SHP77 treated with DMSO at 0.1 percent for 48 hours (cell line): ENCODE data around the gene CSGALNACT2.

Experiments
- DNase-seq: peaks from one replicate; lab custom pipeline; 2025; lab: John Stamatoyannopoulos, UW

The CSGALNACT2 gene

GRCh38 chr10:43202657-43203447 lies 64.6 kb downstream of the CSGALNACT2 start:
- no peak for DNase-seq

DNA sequence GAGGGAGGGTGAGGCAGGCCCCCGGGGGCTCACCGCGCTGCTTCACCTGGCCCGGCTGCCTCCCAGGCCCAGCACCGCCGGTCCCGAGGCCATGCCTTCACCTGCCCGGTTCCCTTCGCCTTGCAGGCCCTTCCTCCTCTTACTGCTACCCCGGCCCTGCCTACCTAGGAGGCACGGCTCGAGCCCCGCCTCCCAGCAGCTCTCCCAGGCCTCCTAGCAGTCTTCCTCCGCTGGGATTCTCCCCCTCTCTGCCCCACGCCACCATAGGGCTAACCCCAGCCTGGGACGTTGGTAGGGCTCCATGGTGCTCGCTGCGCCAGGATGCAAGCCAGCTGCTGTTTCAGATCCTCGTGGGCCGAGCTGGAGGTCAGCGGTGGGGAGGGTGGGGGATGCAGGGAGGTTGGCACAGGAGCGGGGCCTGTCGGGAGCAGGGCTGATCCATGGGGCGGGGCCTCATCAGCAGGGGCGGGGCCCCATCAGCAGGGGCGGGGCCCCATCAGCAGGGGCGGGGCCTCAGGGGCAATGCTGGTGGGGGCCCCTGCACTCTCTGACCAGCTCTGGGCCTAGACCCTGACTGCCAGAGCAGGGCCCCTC lies 65.3 kb downstream of the CSGALNACT2 start:
- no peak for DNase-seq

DNA sequence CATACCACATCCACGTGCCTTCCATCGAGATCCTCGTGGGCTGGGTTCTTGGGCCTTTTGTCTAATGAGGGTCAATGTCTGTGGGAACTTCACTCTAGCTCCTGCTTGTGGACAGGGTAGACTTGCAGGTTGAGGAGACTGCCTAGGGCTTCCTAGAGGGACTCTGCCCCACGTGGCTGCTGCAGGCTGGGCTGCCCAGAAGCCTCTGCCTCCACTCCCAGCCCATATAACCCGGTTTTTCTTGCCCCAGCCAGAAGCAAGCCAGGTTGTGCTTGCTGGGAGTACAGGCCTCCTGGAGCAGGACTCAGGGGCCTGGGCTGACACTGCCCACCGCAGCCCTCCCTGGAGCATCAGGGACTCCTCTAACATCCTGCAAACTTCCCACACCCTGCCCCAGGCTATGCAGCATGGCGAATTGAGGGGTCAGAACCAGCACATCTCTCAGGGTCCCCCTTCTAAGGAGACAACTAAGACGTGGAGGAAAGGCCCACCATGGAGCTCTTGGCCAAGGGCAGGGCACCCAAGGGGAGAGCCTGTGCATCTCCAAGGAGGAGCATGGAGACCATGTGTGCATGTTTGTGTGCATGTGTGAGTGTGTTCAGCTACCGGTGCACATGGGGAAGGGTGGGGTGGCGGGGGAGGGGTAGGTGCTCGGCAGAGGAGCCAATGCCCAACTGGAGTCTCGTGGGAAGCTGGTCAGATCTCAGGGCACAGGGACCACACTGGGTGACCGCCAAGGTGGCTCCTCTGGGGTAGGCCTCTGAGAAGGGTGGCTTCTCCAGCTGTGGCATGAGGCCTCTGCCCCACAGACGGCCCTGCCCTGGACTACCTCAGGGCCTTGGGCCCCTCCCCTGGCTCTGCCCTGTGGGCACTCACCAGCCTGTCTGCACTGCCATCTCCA lies 66.0 kb downstream of the CSGALNACT2 start:
- no peak for DNase-seq

- DNase-seq, result peak; percentile 38
These were observed 66.9 kb downstream of the CSGALNACT2 start for GRCh38 chr10:43204943-43205671.

DNA sequence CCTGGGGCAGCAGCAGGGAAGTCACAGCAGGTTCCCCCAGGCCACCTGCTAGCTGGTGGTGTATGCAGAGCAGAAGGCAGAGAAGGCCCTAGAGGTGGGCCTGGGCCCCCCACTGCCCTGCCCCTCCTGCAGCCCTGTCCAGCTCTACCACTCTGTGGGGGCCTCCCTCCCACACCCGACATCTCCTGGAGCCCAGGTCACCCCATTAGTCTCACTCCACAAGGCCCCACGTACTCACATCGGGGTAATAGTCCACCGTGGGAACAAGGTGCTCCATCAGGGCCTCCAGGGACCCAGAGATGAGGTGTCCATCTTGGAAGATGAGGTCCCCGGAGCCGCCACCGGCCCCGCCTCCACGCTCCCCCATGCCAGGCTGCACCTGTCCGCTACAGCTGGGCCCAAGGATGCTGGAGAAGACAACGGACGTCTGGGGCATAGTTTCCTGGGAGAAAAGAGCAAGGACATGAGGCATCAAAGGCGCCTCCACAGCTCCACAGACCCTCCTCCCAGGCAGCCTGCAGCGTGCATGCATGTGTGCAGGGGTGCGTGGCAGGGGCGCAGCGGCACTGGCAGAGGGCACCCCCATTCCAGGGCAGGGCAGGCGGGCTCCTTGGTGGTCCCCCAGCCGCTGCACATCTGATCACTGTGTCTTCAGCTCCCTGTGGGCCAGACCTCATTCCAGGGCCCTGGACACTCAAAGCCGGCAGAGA lies 67.6 kb downstream of the CSGALNACT2 start:
- no peak for DNase-seq

DNA sequence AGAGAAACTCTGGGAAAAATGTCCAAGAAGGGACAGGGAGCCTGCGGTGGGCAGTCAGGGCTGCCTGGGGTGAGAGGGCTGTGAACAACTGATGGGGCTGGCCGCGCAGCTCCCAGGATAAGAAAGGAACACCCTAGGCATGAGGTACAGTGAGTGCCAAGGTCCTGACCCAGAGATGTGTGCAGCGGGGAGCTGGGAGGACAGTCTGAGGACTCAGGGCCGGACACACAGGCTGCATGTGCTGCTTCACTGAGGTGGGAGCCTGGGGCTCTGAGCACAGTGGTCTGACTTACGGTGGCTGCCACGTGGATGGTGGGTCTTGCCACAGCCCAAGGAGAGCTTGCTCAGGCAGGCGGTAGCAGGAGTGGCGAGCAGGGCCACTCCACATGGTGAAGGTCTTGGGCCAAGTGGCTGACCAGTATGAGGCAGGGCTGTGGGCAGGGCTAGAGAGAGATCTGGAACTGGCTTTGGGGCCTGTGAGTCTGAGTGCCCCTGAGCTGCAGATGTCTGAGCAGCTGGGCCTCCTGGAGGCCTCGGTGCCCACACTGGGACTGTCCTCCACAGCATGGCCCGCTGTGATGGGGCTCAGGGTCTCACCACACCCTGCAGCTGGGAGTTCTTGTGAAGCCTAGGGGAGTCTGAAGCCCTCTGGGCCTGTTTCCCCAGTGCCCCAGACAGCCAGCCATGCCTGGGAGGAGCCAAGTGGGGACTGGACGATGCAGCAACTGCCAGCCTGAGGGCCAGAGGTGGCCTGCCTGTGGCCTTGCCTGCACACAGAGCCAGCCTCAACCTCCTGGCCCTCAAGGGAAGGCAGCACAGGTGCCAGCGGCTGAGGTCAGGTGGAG lies 68.4 kb downstream of the CSGALNACT2 start:
- no peak for DNase-seq

GRCh38 chr10:43208147-43209073 lies 70.2 kb downstream of the CSGALNACT2 start:
- DNase-seq, result no peak

GRCh38 chr10:43209074-43209455 lies 70.8 kb downstream of the CSGALNACT2 start:
- DNase-seq, result no peak

DNA sequence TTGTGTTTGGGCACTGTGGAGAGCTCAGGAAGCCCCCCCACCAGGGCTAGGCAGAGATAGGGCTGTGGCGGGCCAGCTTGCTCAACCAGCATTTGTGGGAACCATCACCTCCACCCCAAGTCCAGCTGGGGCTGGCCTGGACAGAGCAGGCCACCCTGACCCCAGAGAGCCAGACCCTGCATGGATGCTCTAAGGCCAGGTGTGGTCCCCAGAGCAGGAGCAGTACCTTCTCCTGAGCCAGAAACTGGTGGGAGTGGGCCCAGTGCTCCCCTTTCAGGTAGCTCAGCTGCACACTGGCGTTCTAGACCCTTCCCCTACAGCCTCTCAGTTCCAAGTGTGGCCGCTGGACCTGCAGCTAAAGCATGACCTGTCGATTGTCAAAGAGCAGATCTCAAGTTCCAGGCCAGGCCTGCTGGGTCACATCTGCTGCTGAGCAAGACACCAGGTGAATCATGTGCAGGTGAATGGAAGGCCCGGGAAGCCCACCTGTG lies 71.5 kb downstream of the CSGALNACT2 start:
- no peak for DNase-seq

- no peak for DNase-seq
These were observed 72.3 kb downstream of the CSGALNACT2 start for GRCh38 chr10:43210556-43210955.

DNA sequence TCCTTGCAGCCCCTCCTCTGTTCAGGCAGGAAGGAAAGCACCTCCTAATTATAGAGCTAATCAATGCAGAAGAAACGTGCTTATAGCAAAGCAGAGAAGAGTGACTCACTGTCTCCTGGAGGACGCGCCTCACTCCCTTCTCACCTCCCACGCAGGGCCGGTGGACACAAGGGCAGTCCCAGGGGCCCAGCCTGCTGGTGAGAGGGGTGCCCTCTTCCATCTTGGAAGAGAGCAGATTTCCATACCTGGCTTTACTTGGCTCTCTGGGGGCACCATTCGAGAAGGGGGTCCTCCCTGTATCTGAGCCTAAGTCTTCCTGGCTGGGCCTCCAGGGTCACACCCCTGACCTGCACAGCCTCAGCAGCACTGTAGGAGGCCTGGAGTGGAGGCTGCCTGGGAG lies 72.8 kb downstream of the CSGALNACT2 start:
- no peak for DNase-seq

- DNase-seq, result no peak
These were observed 73.3 kb downstream of the CSGALNACT2 start for GRCh38 chr10:43211431-43212042.

GRCh38 chr10:43212043-43212721 lies 73.9 kb downstream of the CSGALNACT2 start:
- DNase-seq, result no peak

GRCh38 chr10:43214071-43214955 lies 76.1 kb downstream of the CSGALNACT2 start:
- DNase-seq, result no peak

GRCh38 chr10:43214956-43215561 lies 76.8 kb downstream of the CSGALNACT2 start:
- no peak for DNase-seq

DNA sequence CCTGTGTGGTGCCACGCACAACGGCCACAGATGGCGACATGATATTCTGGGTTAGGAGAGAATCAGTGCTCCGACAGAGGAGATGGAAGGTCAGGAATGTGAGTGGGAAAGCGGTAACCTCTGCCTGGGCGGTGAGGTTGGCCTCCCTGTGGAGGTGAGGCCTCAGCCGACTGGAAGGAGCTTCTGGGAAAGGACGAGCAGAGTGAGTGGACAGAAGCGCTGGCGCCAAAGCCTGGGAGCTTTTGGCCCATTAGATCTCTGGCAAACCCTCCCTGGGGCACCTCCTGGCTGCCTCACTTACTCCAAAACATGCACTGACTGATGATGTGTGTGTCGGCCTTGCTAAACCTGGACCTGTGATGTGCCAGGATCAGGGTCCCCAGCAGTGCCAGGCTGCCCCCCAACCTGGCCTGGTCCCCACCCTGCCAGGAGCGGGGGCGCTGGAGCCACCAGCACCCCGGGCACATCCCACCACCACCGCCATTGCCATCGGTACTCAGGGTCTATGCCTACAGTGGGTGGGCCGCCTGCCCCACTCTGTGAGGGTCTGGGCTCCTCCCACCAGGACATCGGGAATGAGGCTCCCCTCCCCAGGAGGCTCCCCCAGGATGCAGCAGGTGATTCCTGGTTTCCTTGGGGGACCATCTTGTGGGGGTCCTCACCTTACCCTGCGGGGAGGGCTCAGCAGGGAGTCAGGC lies 77.7 kb downstream of the CSGALNACT2 start:
- DNase-seq, result no peak
